Measurements from ENCODE around the gene RSAD1. TPM values are rescaled to one million over a fixed set of nuclear protein-coding genes. Genes with fewer than 3 reads are reported as not detected.

The RSAD1 gene
- total RNA-seq, 1 experiment from 2014 or later, result 28.7 TPM

DNA sequence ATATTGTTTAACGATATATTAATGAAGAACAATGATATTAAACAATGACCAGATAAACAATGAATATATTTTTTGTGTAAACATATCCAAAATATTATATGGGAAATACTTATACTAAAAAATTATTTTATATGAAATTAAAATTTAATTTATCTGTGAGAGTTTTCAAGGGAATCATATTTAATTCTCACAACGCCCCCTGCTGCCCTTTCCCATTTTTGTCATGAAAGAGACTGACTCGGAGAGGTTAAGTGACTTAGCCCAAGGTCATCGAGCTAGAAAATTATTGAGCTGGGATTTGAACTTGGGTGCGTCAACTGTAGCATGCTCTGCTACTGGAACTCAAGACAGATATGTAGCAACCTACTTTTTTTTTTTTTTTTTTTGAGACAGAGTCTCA is 22.4 kb downstream of the RSAD1 start:
- TF ChIP-seq, protein P1, sequence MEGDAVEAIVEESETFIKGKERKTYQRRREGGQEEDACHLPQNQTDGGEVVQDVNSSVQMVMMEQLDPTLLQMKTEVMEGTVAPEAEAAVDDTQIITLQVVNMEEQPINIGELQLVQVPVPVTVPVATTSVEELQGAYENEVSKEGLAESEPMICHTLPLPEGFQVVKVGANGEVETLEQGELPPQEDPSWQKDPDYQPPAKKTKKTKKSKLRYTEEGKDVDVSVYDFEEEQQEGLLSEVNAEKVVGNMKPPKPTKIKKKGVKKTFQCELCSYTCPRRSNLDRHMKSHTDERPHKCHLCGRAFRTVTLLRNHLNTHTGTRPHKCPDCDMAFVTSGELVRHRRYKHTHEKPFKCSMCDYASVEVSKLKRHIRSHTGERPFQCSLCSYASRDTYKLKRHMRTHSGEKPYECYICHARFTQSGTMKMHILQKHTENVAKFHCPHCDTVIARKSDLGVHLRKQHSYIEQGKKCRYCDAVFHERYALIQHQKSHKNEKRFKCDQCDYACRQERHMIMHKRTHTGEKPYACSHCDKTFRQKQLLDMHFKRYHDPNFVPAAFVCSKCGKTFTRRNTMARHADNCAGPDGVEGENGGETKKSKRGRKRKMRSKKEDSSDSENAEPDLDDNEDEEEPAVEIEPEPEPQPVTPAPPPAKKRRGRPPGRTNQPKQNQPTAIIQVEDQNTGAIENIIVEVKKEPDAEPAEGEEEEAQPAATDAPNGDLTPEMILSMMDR (IDR thresholded peaks at IDR 0.05; ENCODE audit: unreplicated experiment), result peak; percentile 31
- H3K36me3 Mint-ChIP-seq (ENCODE audit: insufficient read depth, unreplicated experiment), result peaks cover 6% of the 10 kb centered on the region
- no peak overlapping the region for H3K4me3 Mint-ChIP-seq (ENCODE audit: unreplicated experiment)
- H3K27me3 Mint-ChIP-seq (ENCODE audit: insufficient read depth, unreplicated experiment), result no peaks in the 10 kb centered on the region
- peak; percentile 59 for DNase-seq (ENCODE audit: unreplicated experiment)
- H3K9me3 Mint-ChIP-seq (ENCODE audit: unreplicated experiment), result no peaks in the 10 kb centered on the region
- ChIA-PET CTCF (interaction anchor here (0.6 to 5.9 kb wide), 16 partner anchors 8 to 584 kb away, joined by 3 to 68 read pairs (median 4); no protein-coding TSS in a partner anchor), POLR2A (interaction anchor here (0.5 to 3.0 kb wide), 5 partner anchors 10 to 41 kb away, joined by 3 to 21 read pairs (median 4); no protein-coding TSS in a partner anchor)
- intact Hi-C loops (cut with micrococcal nuclease), result loop anchor here (1.0 kb wide), 1 partner anchor 19 kb away; no protein-coding TSS in a partner anchor
- peaks cover 11% of the 10 kb centered on the region for H3K4me1 Mint-ChIP-seq (ENCODE audit: insufficient read depth, unreplicated experiment)
- no peak overlapping the region for H3K27ac Mint-ChIP-seq (ENCODE audit: low read depth, unreplicated experiment)
- BruUV-seq (replicated peaks), result no TSS peak

DNA sequence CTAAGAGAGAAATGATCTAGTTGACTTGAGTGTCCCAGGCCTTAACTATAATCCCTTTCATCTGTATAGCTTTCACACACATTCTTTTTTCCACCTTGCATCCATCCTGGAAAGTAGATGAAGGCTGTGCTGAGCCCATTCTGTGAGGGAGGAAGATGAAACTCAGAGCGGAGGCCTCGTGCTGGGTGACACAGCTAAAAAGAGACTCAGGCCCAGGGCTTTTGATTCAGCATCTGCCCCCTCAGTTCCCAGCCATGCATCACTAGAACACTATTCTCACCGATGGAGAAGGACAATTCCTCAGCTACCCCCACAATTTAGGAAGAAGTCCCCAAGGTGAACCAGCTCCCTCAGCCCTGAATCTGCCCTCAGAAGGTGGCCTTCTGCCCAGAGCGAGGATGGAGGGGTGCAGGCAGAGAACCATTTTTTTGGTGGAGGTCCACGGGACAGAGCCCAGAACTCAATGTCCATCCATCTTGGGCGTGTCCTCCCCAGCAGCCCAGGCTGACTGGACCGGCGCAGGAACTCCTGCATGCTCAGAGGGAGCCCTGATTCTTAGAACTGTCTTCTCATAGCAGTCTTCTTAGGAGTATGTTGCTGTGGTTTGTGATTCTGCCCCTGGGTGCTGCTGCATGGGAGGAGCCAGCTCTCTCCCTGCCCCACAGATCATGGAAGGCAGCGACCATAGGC is 23.8 kb downstream of the RSAD1 start:
- H3K27ac Mint-ChIP-seq (ENCODE audit: low read depth, unreplicated experiment), result no peak overlapping the region
- H3K4me1 Mint-ChIP-seq (ENCODE audit: insufficient read depth, unreplicated experiment), result peaks cover 11% of the 10 kb centered on the region
- POLR2A ChIA-PET, result interaction anchor here (0.6 to 3.0 kb wide), 4 partner anchors 9 to 504 kb away, joined by 3 to 21 read pairs (median 6); no protein-coding TSS in a partner anchor
- no peak for DNase-seq (ENCODE audit: unreplicated experiment)
- H3K36me3 Mint-ChIP-seq (ENCODE audit: insufficient read depth, unreplicated experiment), result peaks cover 6% of the 10 kb centered on the region
- no peak overlapping the region for H3K4me3 Mint-ChIP-seq (ENCODE audit: unreplicated experiment)
- TF ChIP-seq, protein P1 (IDR thresholded peaks at IDR 0.05; ENCODE audit: unreplicated experiment), result no peak
- no peaks in the 10 kb centered on the region for H3K27me3 Mint-ChIP-seq (ENCODE audit: insufficient read depth, unreplicated experiment)
- intact Hi-C loops (cut with micrococcal nuclease), result no loop called here
- H3K9me3 Mint-ChIP-seq (ENCODE audit: unreplicated experiment), result no peaks in the 10 kb centered on the region
- CTCF ChIA-PET, result interaction anchor here (0.6 to 5.9 kb wide), 10 partner anchors 10 to 346 kb away, joined by 3 to 68 read pairs (median 6); no protein-coding TSS in a partner anchor
- no TSS peak for BruUV-seq (replicated peaks)

DNA sequence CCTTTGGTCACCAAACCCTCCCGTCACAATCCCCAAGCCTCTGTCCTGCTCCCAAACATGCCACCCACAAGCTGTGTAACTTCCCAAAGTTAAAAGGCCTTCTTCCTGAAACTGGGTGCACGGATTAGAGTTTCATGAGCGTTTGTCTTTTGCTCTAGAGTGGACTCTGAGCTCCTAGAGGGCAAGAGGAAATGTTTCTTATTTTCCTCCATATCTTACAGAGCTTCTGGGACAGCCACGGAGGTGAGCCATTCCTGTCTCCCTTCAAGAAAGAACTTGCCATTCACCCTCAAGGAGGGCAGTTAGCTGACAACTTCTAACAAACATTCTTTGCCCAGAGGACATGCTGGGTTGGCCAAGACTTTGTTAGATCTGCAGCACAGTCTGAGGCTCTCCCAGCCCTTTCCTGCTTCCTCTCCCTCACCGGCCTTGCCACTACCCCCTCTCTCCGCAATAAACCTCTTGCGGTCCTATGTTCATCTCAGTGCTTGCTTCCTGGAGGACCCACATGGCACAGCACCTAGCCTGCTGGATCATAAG is 27.0 kb downstream of the RSAD1 start:
- no peak for DNase-seq (ENCODE audit: unreplicated experiment)
- H3K4me3 Mint-ChIP-seq (ENCODE audit: unreplicated experiment), result no peak overlapping the region
- peaks cover 11% of the 10 kb centered on the region for H3K4me1 Mint-ChIP-seq (ENCODE audit: insufficient read depth, unreplicated experiment)
- no peak overlapping the region for H3K27ac Mint-ChIP-seq (ENCODE audit: low read depth, unreplicated experiment)
- peaks cover 6% of the 10 kb centered on the region for H3K36me3 Mint-ChIP-seq (ENCODE audit: insufficient read depth, unreplicated experiment)
- TF ChIP-seq, protein P1 (IDR thresholded peaks at IDR 0.05; ENCODE audit: unreplicated experiment), result no peak
- intact Hi-C loops (cut with micrococcal nuclease), result no loop called here
- CTCF ChIA-PET, result interaction anchor here (1.0 to 5.9 kb wide), 6 partner anchors 10 to 124 kb away, joined by 3 to 68 read pairs (median 9); no protein-coding TSS in a partner anchor
- BruUV-seq (replicated peaks), result no TSS peak
- H3K9me3 Mint-ChIP-seq (ENCODE audit: unreplicated experiment), result no peaks in the 10 kb centered on the region
- POLR2A ChIA-PET, result interaction anchor here (0.6 to 4.5 kb wide), 3 partner anchors 10 to 82 kb away, joined by 4 to 19 read pairs (median 13); no protein-coding TSS in a partner anchor
- no peaks in the 10 kb centered on the region for H3K27me3 Mint-ChIP-seq (ENCODE audit: insufficient read depth, unreplicated experiment)

DNA sequence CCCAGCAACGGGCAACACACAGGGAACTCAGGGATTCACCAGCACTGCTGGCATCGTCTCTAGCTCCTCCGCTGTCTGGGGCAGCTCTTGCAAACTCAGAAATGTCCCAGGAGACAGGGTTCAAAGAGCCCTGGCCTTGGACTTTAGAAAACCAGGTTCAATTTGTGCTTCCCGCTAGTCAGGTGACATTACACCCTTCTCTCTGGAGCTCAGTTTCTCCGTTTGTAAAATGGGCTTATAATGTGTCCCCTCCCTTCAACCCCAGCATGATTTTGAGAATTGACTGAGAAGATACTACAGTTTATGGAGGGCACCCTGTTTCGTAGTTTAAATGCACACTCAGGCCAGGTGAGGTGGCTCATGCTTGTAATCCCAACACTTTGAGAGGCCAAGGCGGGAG is 27.6 kb downstream of the RSAD1 start:
- ChIA-PET CTCF (interaction anchor here (0.6 to 2.0 kb wide), 4 partner anchors 9 to 188 kb away, joined by 3 to 7 read pairs (median 4); no protein-coding TSS in a partner anchor), POLR2A (interaction anchor here (0.5 to 4.5 kb wide), 3 partner anchors 9 to 32 kb away, joined by 3 to 19 read pairs (median 13); no protein-coding TSS in a partner anchor)
- Mint-ChIP-seq H3K27me3 (ENCODE audit: insufficient read depth, unreplicated experiment) (no peaks in the 10 kb centered on the region), H3K27ac (ENCODE audit: low read depth, unreplicated experiment) (no peak overlapping the region), H3K36me3 (ENCODE audit: insufficient read depth, unreplicated experiment) (peaks cover 6% of the 10 kb centered on the region), H3K4me3 (ENCODE audit: unreplicated experiment) (no peak overlapping the region), H3K4me1 (ENCODE audit: insufficient read depth, unreplicated experiment) (peaks cover 17% of the 10 kb centered on the region), H3K9me3 (ENCODE audit: unreplicated experiment) (no peaks in the 10 kb centered on the region)
- TF ChIP-seq, protein P1 (IDR thresholded peaks at IDR 0.05; ENCODE audit: unreplicated experiment), result no peak
- DNase-seq (ENCODE audit: unreplicated experiment), result no peak
- intact Hi-C loops (cut with micrococcal nuclease), result no loop called here
- BruUV-seq (replicated peaks), result no TSS peak
